Measurements from ENCODE around the gene OTOG.

The OTOG gene

DNA sequence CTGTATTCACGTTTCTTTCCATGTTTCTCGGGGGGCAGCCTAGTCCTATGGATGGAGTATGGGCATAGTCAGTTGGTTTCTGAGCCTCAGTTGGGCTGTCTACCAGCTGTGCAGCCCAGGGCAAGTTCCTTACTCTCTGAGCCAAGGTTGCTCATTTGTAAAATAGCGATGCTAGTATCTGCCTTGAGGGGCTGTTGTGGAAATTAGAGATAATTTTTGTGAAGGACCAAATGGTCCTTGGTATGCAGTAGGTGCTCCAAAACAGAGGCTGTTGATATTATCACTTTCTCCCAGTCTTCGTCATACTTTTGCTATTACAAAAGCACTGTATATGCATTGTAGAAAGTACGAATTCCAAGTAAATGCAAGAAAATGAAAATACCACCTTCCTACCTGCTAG is 89.7 kb downstream of the OTOG start:
- Histone ChIP-seq H3K9me3 (ENCODE audit: control insufficient read depth, insufficient read depth, low read depth, low read length) (no peaks in the 10 kb centered on the region), H3K27ac (ENCODE audit: low read depth, low read length) (no peak overlapping the region), H3K27me3 (ENCODE audit: control insufficient read depth, insufficient read depth, low read length) (no peaks in the 10 kb centered on the region; the same call in 1 of the 2 replicates), H3K36me3 (ENCODE audit: control insufficient read depth, insufficient read depth, low read length) (no peaks in the 10 kb centered on the region), H3K4me3 (ENCODE audit: low read depth, low read length) (no peak overlapping the region), H3K9ac (ENCODE audit: low read length) (no peak overlapping the region), H3K4me1 (ENCODE audit: control insufficient read depth, insufficient read depth, low read length) (peaks cover 3% of the 10 kb centered on the region; the same call in 1 of the 2 replicates)

DNA sequence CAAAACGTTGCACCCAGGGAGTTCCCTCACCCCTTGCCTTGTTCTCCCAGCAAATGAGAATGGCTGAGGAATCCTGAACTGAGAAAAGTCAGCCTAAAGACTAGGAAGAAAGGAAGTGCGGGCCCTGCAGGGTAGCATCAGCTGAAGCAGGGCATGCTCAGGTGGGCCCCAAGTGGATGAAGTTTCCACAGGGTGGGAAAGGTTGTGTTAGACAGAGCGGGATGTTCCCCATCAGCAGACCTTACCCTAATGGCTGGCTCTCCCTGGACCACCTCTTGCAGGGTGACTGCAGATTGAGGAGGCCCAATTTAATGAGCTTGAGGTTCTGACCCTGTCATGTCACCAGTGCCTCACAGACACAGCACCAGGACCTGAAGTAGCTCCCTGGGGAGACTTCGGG is 90.8 kb downstream of the OTOG start:
- Histone ChIP-seq H3K9ac (ENCODE audit: low read length) (no peak overlapping the region), H3K9me3 (ENCODE audit: control insufficient read depth, insufficient read depth, low read depth, low read length) (no peaks in the 10 kb centered on the region), H3K4me3 (ENCODE audit: low read depth, low read length) (no peak overlapping the region), H3K27ac (ENCODE audit: low read depth, low read length) (no peak overlapping the region), H3K4me1 (ENCODE audit: control insufficient read depth, insufficient read depth, low read length) (peaks cover 3% of the 10 kb centered on the region; the same call in 1 of the 2 replicates), H3K27me3 (ENCODE audit: control insufficient read depth, insufficient read depth, low read length) (no peaks in the 10 kb centered on the region; the same call in 1 of the 2 replicates), H3K36me3 (ENCODE audit: control insufficient read depth, insufficient read depth, low read length) (no peaks in the 10 kb centered on the region)

DNA sequence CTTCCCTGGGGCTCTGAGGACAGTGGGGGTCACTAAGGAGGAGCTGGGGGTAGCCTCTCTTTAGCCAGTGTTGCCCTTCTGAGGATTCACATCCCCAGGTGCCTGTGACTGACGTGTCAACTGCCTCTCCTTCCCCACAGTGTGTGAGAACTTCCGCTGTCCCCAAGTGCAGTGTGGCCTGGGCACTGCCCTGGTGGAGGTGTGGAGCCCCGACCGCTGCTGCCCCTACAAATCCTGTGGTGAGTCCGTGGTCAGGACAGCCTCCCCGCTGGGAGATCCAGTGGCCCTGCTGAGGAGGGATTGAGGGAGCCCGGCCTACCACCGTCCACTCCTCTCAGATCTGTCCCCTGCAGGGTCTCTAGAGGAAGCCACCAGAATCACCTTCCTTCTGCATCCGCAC is 91.3 kb downstream of the OTOG start:
- Histone ChIP-seq H3K4me1 (ENCODE audit: control insufficient read depth, insufficient read depth, low read length) (peaks cover 3% of the 10 kb centered on the region; the same call in 1 of the 2 replicates), H3K27me3 (ENCODE audit: control insufficient read depth, insufficient read depth, low read length) (no peaks in the 10 kb centered on the region; the same call in 1 of the 2 replicates), H3K9me3 (ENCODE audit: control insufficient read depth, insufficient read depth, low read depth, low read length) (no peaks in the 10 kb centered on the region), H3K27ac (ENCODE audit: low read depth, low read length) (no peak overlapping the region), H3K9ac (ENCODE audit: low read length) (no peak overlapping the region), H3K36me3 (ENCODE audit: control insufficient read depth, insufficient read depth, low read length) (no peaks in the 10 kb centered on the region), H3K4me3 (ENCODE audit: low read depth, low read length) (no peak overlapping the region)

DNA sequence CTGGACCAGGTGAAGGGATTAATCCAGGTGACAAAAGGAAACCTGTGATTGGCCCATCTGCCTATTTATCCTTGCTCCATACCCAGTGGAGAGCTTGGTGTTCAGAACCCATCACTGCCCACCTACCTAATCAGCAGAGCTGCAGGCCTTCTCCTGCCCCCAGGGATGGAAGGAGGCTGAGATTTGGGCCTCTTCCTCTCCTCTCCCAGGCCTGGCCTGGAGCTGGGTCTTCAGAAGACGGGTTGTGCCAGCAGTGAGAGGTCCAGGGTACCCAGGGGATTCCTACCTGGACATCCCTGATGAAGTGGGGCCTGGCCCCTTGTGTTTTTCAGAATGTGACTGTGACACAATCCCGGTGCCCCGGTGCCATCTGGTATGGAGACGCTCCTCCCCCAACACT is 92.0 kb downstream of the OTOG start:
- Histone ChIP-seq H3K9ac (ENCODE audit: low read length) (no peak overlapping the region), H3K27ac (ENCODE audit: low read depth, low read length) (no peak overlapping the region), H3K36me3 (ENCODE audit: control insufficient read depth, insufficient read depth, low read length) (no peaks in the 10 kb centered on the region), H3K4me3 (ENCODE audit: low read depth, low read length) (no peak overlapping the region), H3K27me3 (ENCODE audit: control insufficient read depth, insufficient read depth, low read length) (no peaks in the 10 kb centered on the region; the same call in 1 of the 2 replicates), H3K4me1 (ENCODE audit: control insufficient read depth, insufficient read depth, low read length) (no peaks in the 10 kb centered on the region), H3K9me3 (ENCODE audit: control insufficient read depth, insufficient read depth, low read depth, low read length) (no peaks in the 10 kb centered on the region)

DNA sequence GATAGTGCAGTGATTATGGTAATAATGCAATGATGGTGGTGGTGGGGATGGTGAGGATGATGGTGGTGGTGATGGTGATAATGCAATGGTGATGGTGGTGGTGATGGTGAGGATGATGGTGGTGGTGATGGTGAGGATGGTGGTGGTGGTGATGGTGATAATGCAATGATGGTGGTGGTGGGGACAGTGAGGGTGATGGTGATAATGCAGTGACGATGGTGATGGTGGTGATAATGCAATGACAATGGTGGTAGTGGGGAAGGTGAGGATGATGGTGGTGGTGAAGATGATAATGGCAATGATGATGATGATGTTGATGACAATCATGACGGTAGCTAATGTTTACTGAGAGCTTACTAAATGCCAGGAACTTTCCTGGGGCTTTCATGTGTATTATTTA is 92.7 kb downstream of the OTOG start:
- H3K27me3 ChIP-seq (ENCODE audit: control insufficient read depth, insufficient read depth, low read length), result no peaks in the 10 kb centered on the region; the same call in 1 of the 2 replicates
- no peaks in the 10 kb centered on the region for H3K9me3 ChIP-seq (ENCODE audit: control insufficient read depth, insufficient read depth, low read depth, low read length)
- no peaks in the 10 kb centered on the region for H3K4me1 ChIP-seq (ENCODE audit: control insufficient read depth, insufficient read depth, low read length)
- no peaks in the 10 kb centered on the region for H3K36me3 ChIP-seq (ENCODE audit: control insufficient read depth, insufficient read depth, low read length)
- H3K4me3 ChIP-seq (ENCODE audit: low read depth, low read length), result no peak overlapping the region
- H3K27ac ChIP-seq (ENCODE audit: low read depth, low read length), result no peak overlapping the region
- no peak overlapping the region for H3K9ac ChIP-seq (ENCODE audit: low read length)

DNA sequence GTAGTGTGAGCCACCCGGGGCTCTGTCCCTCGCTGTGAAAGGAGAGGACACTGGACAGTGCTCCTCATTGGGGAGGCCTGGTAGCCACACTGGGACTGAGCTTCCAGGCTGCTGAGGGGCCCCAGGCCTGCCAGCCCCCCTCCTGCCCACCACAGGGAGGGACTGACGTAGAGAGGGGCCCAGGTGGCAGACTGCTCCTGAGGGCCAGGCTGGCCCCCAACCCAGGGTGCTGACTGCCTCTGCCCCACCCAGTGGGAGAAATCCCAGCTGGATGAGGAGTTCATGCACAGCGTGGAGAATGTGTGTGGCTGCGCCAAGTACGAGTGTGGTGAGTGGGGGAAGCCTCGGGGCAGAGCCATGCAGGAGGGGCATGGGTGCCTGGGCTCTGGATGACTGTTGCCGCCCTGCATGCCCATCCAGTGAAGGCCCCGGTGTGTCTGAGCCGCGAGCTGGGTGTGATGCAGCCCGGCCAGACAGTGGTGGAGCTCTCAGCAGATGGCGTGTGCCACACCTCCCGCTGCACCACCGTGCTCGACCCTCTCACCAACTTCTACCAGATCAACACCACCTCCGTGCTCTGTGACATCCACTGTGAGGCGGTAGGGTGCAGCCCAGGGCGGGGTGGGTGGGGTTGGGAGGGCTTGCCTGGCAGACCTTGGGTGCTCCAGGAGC is 93.6 kb downstream of the OTOG start:
- no peak overlapping the region for H3K27ac ChIP-seq (ENCODE audit: low read depth, low read length)

DNA sequence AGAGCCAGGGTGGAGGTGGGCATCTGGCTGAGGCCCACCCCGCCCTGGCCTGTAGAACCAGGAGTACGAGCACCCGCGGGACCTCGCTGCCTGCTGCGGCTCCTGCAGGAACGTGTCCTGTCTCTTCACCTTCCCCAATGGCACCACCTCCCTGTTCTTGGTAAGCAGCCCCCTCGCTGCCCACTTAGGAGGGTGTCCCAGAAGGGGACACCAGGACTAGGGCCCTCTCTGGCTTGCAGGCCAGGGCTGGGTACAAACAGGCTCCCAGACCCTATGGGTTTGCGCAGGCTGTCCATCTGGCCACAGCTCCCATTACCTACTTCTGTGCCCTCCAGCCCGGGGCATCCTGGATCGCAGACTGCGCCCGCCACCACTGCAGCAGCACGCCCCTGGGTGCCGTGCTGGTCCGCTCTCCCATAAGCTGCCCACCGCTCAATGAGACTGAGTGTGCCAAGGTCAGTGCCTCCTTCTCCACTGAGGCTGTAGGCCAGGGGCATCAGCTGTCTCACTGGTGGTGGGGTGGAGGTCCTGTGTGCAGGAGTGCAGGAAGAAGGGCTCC is 94.8 kb downstream of the OTOG start:
- no peak overlapping the region for H3K27ac ChIP-seq (ENCODE audit: low read depth, low read length)
- H3K36me3 ChIP-seq (ENCODE audit: control insufficient read depth, insufficient read depth, low read length), result no peaks in the 10 kb centered on the region
- no peak overlapping the region for H3K4me3 ChIP-seq (ENCODE audit: low read depth, low read length)
- no peaks in the 10 kb centered on the region; the same call in 1 of the 2 replicates for H3K27me3 ChIP-seq (ENCODE audit: control insufficient read depth, insufficient read depth, low read length)
- no peaks in the 10 kb centered on the region for H3K9me3 ChIP-seq (ENCODE audit: control insufficient read depth, insufficient read depth, low read depth, low read length)
- no peak overlapping the region for H3K9ac ChIP-seq (ENCODE audit: low read length)
- peaks cover 7% of the 10 kb centered on the region for H3K4me1 ChIP-seq (ENCODE audit: control insufficient read depth, insufficient read depth, low read length)

More for the DNA sequence above, 93.6 kb downstream of the OTOG start:
- Histone ChIP-seq H3K4me3 (ENCODE audit: low read depth, low read length) (no peak overlapping the region), H3K9me3 (ENCODE audit: control insufficient read depth, insufficient read depth, low read depth, low read length) (no peaks in the 10 kb centered on the region), H3K27me3 (ENCODE audit: control insufficient read depth, insufficient read depth, low read length) (no peaks in the 10 kb centered on the region; the same call in 1 of the 2 replicates), H3K9ac (ENCODE audit: low read length) (no peak overlapping the region), H3K36me3 (ENCODE audit: control insufficient read depth, insufficient read depth, low read length) (no peaks in the 10 kb centered on the region), H3K4me1 (ENCODE audit: control insufficient read depth, insufficient read depth, low read length) (no peaks in the 10 kb centered on the region)

DNA sequence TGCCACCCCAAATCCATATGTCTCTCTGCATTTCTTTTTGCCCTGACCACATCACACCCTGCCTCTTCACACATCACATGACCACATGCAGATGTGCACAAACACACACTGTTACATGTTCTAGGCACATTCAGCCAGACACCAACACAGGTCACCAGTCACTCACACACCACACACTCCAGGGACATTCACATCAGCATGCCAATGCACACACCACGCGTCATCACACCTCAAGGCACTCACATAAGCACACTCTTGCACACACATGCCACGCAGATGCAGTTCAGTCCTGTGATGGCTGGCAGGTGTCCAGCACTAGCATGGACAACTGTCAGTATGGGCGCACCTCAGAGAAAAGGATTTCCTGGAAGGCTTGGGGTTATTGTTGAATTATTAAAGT is 95.3 kb downstream of the OTOG start:
- Histone ChIP-seq H3K9me3 (ENCODE audit: control insufficient read depth, insufficient read depth, low read depth, low read length) (no peaks in the 10 kb centered on the region), H3K36me3 (ENCODE audit: control insufficient read depth, insufficient read depth, low read length) (no peaks in the 10 kb centered on the region), H3K4me1 (ENCODE audit: control insufficient read depth, insufficient read depth, low read length) (peaks cover 7% of the 10 kb centered on the region), H3K27ac (ENCODE audit: low read depth, low read length) (no peak overlapping the region), H3K4me3 (ENCODE audit: low read depth, low read length) (no peak overlapping the region), H3K9ac (ENCODE audit: low read length) (no peak overlapping the region), H3K27me3 (ENCODE audit: control insufficient read depth, insufficient read depth, low read length) (no peaks in the 10 kb centered on the region; the same call in 1 of the 2 replicates)

DNA sequence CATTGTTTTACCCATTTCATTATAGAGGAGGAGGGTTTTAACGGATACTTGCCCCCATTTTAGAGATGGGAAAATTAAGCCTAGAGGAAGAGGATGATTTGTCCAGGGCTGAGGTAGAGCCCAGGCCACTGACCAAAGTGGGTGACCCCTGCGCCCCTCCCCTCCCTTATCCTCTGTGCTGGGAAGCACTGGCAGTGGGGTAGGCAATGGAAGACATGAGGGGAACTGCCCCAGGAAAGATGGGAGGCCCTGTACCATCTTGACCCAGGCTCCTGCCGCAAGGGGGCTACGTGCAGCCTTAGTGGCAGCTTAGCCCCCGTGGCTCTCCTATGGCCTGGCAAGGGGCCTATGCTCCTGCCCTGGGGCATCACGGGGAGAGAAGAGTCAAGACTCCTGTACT is 95.9 kb downstream of the OTOG start:
- H3K4me3 ChIP-seq (ENCODE audit: low read depth, low read length), result no peak overlapping the region
- H3K4me1 ChIP-seq (ENCODE audit: control insufficient read depth, insufficient read depth, low read length), result peaks cover 7% of the 10 kb centered on the region
- no peaks in the 10 kb centered on the region; the same call in 1 of the 2 replicates for H3K27me3 ChIP-seq (ENCODE audit: control insufficient read depth, insufficient read depth, low read length)
- H3K27ac ChIP-seq (ENCODE audit: low read depth, low read length), result no peak overlapping the region
- no peaks in the 10 kb centered on the region for H3K9me3 ChIP-seq (ENCODE audit: control insufficient read depth, insufficient read depth, low read depth, low read length)
- H3K36me3 ChIP-seq (ENCODE audit: control insufficient read depth, insufficient read depth, low read length), result no peaks in the 10 kb centered on the region
- H3K9ac ChIP-seq (ENCODE audit: low read length), result no peak overlapping the region

DNA sequence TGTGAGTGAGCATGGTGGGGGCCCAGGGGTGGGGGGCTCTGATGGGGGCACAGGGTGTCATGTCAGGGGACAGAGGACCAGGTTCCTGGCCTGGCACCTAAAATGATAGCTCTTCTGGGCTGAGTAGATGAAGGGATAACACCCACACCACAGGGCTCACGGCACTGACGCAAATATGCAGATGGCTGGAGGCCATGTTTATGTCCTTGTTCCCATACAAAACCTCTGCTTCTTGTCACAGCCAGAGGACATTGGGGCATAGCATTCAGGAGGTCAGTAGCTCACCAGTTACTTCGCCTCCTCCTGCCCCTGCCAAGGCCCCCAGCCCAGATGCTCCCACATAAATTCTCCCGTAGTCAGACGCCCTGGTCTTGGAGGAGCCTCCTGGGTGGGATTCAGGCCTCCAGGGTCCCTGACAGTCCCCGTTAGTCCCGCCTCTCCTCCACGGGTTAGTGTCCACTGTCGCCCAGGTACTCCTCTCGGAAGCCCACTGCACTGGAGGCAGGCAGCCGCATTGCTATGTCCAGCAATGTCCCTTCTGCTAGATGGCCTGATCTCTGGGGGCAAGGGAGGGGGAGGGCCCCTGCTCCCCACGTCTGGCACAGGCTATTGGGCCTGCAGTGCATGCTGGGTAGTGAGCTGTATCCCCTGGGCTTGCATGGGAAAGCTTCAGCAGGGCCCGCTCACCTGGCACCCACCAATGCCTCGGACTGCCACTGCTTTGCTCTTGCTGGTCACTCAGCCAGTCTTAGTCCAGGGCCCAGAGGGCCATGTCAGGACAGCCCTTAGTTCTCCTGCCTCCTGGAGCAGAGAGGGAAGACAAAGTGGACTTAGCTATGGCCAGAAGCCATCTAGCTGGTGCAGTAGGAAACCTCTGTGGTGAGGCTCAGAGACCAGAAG is 96.7 kb downstream of the OTOG start:
- H3K36me3 ChIP-seq (ENCODE audit: control insufficient read depth, insufficient read depth, low read length), result no peaks in the 10 kb centered on the region
- H3K27ac ChIP-seq (ENCODE audit: low read depth, low read length), result no peak overlapping the region
- no peak overlapping the region for H3K4me3 ChIP-seq (ENCODE audit: low read depth, low read length)
- peaks cover 4% of the 10 kb centered on the region; the same call in 1 of the 2 replicates for H3K27me3 ChIP-seq (ENCODE audit: control insufficient read depth, insufficient read depth, low read length)
- H3K9ac ChIP-seq (ENCODE audit: low read length), result no peak overlapping the region
- H3K9me3 ChIP-seq (ENCODE audit: control insufficient read depth, insufficient read depth, low read depth, low read length), result no peaks in the 10 kb centered on the region
- peaks cover 7% of the 10 kb centered on the region for H3K4me1 ChIP-seq (ENCODE audit: control insufficient read depth, insufficient read depth, low read length)
